Astrocyte (in vitro differentiated cells and primary cell): Measurements from ENCODE around the gene RNF123. TPM values are rescaled to one million over a fixed set of nuclear protein-coding genes. Genes with fewer than 3 reads are reported as not detected.
A peak's percentile ranks its signal among the peaks of the same experiment; 100 is the strongest.

ENCODE experiments used
- DNase-seq: peaks from one replicate; pipeline ENCODE4 v3.0.0-alpha.2; 2010; ENCODE audit warnings: low read depth
- FAIRE-seq: peaks from 2 replicates; lab custom pipeline; 2011; peaks lifted over from hg19 to GRCh38; lab: Jason Lieb, UNC
- H2AFZ ChIP-seq: 2 replicates; pipeline ENCODE4 v1.6.0; 2012; ENCODE audit warnings: low read depth, low read length, inconsistent platforms
- H3K27ac ChIP-seq: 2 replicates; pipeline ENCODE4 v1.5.1; 2011; ENCODE audit warnings: low read depth, low read length, inconsistent platforms
- H3K27me3 ChIP-seq: 2 replicates; pipeline ENCODE4 v1.6.0; 2011; ENCODE audit warnings: low read length, inconsistent platforms; ENCODE audit not compliant: insufficient read depth
- H3K36me3 ChIP-seq: 2 replicates; pipeline ENCODE4 v1.5.1; 2011; ENCODE audit warnings: low read length, inconsistent platforms; ENCODE audit not compliant: insufficient read depth
- H3K4me1 ChIP-seq: 2 replicates; pipeline ENCODE4 v1.5.1; 2011; ENCODE audit warnings: low read length, inconsistent platforms; ENCODE audit not compliant: insufficient read depth
- H3K4me2 ChIP-seq: 2 replicates; pipeline ENCODE4 v1.6.0; 2012; ENCODE audit warnings: low read length, inconsistent platforms
- H3K4me3 ChIP-seq: 2 replicates; pipeline ENCODE4 v1.5.1; 2011; ENCODE audit warnings: low read depth, mild to moderate bottlenecking, low read length, inconsistent platforms; ENCODE audit not compliant: insufficient read depth
- H3K79me2 ChIP-seq: 2 replicates; pipeline ENCODE4 v1.6.0; 2012; ENCODE audit warnings: mild to moderate bottlenecking, low read length, inconsistent platforms; ENCODE audit not compliant: insufficient read depth
- H3K9ac ChIP-seq: 2 replicates; pipeline ENCODE4 v1.6.0; 2012; ENCODE audit warnings: mild to moderate bottlenecking, low read length, inconsistent platforms
- H3K9me3 ChIP-seq: 2 replicates; pipeline ENCODE4 v1.5.1; 2012; ENCODE audit warnings: low read depth, mild to moderate bottlenecking, low read length, inconsistent platforms; ENCODE audit not compliant: insufficient read depth
- H4K20me1 ChIP-seq: 2 replicates; pipeline ENCODE4 v1.6.0; 2012; ENCODE audit warnings: low read length, inconsistent platforms; ENCODE audit not compliant: insufficient read depth
- H3K27ac Mint-ChIP-seq: one replicate; pipeline ENCODE4 v1.8.0; 2021; ENCODE audit warnings: mild to moderate bottlenecking, mixed read lengths; ENCODE audit not compliant: unreplicated experiment
- H3K27me3 Mint-ChIP-seq: one replicate; pipeline ENCODE4 v1.8.0; 2021; ENCODE audit warnings: low read depth, mixed read lengths; ENCODE audit not compliant: unreplicated experiment
- H3K36me3 Mint-ChIP-seq: one replicate; pipeline ENCODE4 v1.8.0; 2021; ENCODE audit warnings: low read depth, mixed read lengths; ENCODE audit not compliant: unreplicated experiment
- H3K4me1 Mint-ChIP-seq: one replicate; pipeline ENCODE4 v1.8.0; 2021; ENCODE audit warnings: low read depth, mixed read lengths; ENCODE audit not compliant: unreplicated experiment
- H3K4me3 Mint-ChIP-seq: one replicate; pipeline ENCODE4 v1.8.0; 2021; ENCODE audit warnings: mild to moderate bottlenecking, moderate library complexity, mixed read lengths; ENCODE audit not compliant: unreplicated experiment
- H3K9me3 Mint-ChIP-seq: one replicate; pipeline ENCODE4 v1.8.0; 2021; ENCODE audit warnings: mild to moderate bottlenecking, mixed read lengths; ENCODE audit not compliant: unreplicated experiment
- CTCF ChIP-seq: IDR thresholded peaks from 2 replicates; pipeline ENCODE4 v1.5.1; 2011; ENCODE audit warnings: low read depth, mild to moderate bottlenecking, inconsistent platforms, low read length, moderate library complexity; ENCODE audit not compliant: insufficient read depth
- EZH2 ChIP-seq: IDR thresholded peaks from 2 replicates; pipeline ENCODE4 v1.6.1; 2012; ENCODE audit warnings: mild to moderate bottlenecking, low read length, inconsistent platforms; ENCODE audit not compliant: insufficient read depth
- total RNA-seq: library from RNA; stranded (reverse); gene quantifications from 2 replicates; pipeline ENCODE4 v1.2.1, GENCODE V29; 2021

Gene RNF123
- total RNA-seq, 1 donor from 2014 or later = 40.9 TPM

- peak overlapping the region; percentile 98 for H3K27ac Mint-ChIP-seq
- H3K27me3 Mint-ChIP-seq = no peaks in the 10 kb centered on the region
- peak overlapping the region; percentile 63 for H2AFZ ChIP-seq
These were observed 35.2 kb downstream of the RNF123 start for GRCh38 chr3:49724586-49724985.

DNA sequence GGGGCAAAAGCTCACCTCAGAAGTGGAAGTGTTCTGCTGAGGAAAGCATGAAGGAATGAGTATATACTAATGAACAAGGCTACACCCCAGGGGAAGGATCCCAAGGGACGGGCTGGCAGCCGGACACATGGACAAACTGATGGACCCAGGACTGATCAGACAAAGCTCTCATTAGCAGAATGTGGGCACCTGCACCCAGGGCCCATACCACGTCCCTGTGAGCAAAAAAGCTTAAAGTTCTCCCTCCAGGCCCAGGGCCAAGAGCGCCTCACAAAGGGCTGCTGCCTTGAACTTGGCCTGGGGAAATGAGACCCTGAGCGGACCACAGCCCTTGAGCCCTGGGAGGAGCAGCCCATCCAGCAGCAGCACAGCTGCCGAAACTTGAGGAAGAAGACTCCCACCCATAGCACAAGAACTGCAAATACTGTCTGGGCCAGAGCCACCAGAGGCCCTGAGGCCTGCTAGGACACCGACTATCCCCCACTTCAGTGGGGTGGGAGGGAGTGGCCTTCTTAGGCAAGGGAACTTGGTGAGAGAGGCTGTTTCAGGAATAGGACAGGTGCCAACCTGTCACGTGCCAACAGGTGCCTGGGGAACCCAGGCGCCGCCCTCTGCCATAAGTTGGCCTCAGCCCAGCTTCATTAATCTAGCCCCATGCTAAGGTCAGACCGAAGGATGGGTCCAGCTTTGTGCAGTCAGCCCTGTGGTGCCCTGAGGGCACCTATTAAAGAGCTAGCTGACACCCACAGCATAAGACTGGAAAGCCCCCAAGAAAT lies 36.7 kb downstream of the RNF123 start:
- Mint-ChIP-seq H3K36me3 (peaks cover 6% of the 10 kb centered on the region), H3K9me3 (no peaks in the 10 kb centered on the region), H3K4me1 (peaks cover 7% of the 10 kb centered on the region), H3K4me3 (no peak overlapping the region), H3K27me3 (no peaks in the 10 kb centered on the region), H3K27ac (peak overlapping the region; percentile 34)
- TF ChIP-seq CTCF = no peak
- no peak for TF ChIP-seq EZH2
- Histone ChIP-seq H3K4me2 (no peak overlapping the region), H3K9me3 (no peaks in the 10 kb centered on the region), H3K4me1 (peaks cover 14% of the 10 kb centered on the region), H3K9ac (no peak overlapping the region), H3K79me2 (peaks cover 30% of the 10 kb centered on the region), H3K27me3 (no peaks in the 10 kb centered on the region), H4K20me1 (peaks cover 17% of the 10 kb centered on the region), H3K36me3 (peaks cover 13% of the 10 kb centered on the region), H3K4me3 (no peak overlapping the region), H2AFZ (no peak overlapping the region), H3K27ac (no peak overlapping the region)
- DNase-seq (no peak), FAIRE-seq (no peak)

More at GRCh38 chr3:49724586-49724985, 35.2 kb downstream of the RNF123 start:
- TF ChIP-seq EZH2 (no peak), CTCF (no peak)
- Histone ChIP-seq H3K9ac (peak overlapping the region; percentile 99), H3K4me3 (peak overlapping the region; percentile 97), H3K27ac (peak overlapping the region; percentile 81), H3K27me3 (no peaks in the 10 kb centered on the region), H3K4me2 (peak overlapping the region; percentile 86), H4K20me1 (peaks cover 27% of the 10 kb centered on the region), H3K4me1 (peaks cover 14% of the 10 kb centered on the region), H3K79me2 (peaks cover 33% of the 10 kb centered on the region), H3K36me3 (peaks cover 13% of the 10 kb centered on the region), H3K9me3 (no peaks in the 10 kb centered on the region)
- DNase-seq (no peak), FAIRE-seq (no peak)
- Mint-ChIP-seq H3K4me3 (peak overlapping the region; percentile 94), H3K36me3 (peaks cover 6% of the 10 kb centered on the region), H3K9me3 (no peaks in the 10 kb centered on the region), H3K4me1 (peaks cover 7% of the 10 kb centered on the region)
